NCI-H226 (cell line): ENCODE measurements around the gene GOLGA2.

Experiments
- DNase-seq: peaks from one replicate; pipeline ENCODE4 v3.0.0-alpha.2; 2015

GOLGA2 gene

DNA sequence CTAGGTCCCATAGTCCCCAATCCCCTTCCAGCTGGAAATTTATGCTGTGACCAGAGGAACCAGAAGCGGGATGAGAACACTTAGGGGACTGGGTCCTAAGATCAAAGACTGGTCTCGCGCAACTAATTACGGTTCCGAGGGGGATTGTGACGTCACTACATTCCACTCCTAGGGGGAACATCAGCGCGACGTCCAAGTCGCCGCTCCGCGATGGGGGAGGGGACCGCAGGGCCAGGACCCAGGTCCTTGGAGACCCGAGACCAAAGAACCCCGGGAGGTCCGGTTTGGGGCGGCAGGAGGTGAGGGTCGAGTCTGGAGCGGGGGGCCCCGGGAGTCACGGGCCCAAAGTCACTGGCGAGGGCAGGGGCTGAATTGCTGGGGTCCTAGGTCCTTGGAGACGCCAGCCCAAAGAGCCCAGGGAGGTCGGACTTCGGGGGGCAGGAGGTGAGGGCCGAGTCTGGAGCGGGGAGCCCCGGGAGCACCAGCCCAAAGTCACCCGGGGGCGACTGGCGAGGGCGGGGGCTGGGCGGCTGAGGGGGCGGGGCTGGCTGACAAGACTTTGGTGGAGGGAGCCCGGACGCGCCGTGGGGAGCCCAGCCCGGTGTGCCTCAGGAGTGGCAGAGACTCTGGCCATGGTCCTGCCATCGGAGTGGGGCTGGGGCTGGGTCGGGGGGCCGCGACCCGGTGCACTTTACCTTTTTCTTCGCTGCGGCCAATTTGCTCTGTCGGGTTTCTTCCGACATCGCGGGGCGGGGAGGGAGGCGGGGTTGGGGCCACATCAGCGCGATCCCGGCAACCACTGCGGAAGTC is at the start of gene GOLGA2:
Gene GOLGA2 (minus strand): TSS at position 810 of the 810 bp plus-strand sequence. CDS start 31 bp downstream, at position 779.
- peak; percentile 21 for DNase-seq

GRCh38 chr9:128324401-128324800 is 48.6 kb upstream of the GOLGA2 start:
- DNase-seq = no peak

DNA sequence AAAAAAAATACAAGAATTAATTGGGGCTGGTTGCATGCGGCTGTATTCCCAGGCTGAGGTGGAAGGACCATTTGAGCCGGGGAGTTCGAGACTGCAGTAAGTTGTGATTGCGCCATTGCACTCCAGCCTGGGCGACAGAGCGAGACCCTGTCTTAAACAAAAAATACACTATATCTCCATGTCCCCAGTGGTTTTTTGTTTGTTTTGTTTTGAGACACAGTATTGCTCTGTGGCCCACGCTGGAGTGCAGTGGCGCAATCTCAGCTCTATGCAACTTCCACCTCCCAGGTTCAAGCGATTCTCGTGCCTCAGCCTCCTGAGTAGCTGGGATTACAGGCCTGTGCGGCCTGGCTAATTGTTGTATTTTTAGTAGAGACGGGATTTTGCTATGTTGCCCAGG is 48.0 kb upstream of the GOLGA2 start:
- no peak for DNase-seq

DNA sequence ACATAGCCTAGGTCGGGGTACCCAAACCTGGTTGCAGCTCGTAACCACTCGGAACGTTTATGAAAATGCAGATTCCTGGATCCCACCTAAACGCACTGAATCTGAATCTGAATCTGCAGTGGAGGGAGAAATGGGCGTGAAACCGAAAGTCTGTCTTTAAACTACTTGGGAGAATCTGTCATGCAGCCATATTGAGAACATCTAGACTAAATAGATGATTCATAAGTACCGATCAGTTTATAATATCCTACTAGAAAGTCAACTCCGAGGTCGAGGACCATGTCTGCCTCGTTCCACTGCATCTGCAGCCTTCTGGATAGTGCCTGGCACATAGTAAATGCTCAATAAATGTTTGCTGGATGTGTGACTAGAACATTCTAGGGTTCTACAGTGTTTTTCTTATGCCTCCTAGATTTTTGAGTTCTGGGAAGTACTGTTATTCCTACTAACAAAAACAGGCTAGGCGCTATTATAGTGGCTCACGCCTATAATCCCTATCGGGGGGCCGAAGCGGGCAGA is 47.5 kb upstream of the GOLGA2 start:
- DNase-seq = no peak

DNA sequence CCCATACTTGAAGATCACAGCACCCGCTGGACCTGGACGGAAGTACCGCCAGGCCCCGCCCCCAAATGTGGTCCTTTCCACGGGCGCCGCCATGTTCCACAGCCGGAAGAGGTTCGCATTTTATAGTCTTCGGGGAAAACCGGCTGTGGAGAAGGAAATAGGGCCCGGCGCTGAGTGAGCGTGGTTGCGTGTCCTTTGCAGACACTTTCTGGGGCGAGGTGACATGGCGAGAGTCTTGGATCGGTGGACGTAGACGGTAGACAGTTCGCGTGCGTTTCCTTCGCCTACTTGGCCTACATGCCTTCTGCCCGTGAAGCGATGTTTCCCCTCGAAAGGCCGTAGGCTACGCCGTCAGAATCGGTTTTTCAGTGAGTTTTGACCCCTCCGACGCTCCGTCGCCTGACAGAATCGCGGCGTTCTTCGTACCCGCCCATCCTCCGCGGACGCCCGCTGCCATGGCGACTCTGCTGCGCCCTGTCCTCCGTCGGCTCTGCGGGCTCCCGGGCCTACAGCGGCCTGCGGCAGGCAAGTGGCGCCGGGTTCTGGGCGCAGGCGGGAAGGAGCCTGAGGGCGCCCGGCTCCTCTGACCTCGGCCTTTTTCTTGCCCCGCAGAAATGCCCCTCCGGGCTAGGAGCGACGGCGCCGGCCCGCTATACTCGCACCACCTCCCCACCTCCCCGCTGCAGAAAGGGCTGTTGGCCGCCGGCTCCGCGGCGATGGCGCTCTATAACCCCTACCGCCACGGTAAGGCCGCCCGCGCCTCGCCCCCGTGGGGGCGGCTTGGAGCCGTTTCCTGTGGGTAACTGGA is 46.8 kb upstream of the GOLGA2 start, which contains the start of the genes COQ4 and TRUB2:
Gene COQ4 (plus strand): TSS at position 436 of the 808 bp plus-strand sequence. CDS start 20 bp downstream, at position 456.
Gene TRUB2 (minus strand): TSS at position 44 of the 808 bp plus-strand sequence. CDS start 39 bp downstream, at position 5.
- DNase-seq = peak; percentile 91

DNA sequence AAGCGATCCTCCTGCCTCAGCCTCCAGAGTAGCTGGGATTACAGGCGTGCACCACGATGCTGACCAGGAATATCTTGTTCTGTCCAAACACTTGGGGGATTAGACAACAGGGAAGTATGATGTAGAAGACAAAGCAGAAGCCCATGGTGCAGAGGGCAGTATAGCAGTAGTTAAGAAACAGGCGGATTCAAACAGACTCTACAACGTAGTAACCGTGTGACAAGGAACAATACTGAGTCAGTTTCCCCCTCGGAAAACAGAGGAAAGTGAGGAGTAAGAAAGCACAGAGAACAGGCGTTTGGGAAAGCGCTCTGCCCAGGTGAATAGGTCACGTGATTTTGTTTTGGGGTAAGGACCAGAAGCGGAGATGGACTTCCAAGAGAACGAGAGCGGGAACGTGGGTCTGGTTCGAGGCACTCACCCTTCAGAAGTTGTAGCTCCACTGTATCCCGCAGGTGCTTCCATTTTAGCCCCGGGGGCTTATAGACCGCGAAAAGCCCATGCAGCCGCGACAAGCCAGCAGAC is 46.1 kb upstream of the GOLGA2 start:
- DNase-seq = no peak

DNA sequence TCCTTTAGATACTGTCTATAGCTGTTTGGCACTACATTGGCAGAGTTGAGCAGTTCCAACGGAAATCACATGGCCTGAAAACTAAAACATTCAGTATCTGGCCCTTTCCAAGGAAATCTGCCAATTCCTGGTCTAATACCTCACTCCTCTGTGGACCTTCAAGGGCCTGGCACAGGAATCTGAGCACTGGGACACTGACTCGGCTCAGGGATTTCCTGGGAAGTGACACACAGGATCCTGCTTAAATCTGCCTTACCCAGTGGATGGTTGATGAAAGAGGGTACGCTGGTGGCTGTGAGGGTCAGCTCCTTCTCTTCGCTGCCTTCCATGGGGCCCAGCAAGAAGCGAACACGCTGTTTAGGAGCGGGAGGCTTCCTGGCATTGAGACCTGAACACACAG is 45.5 kb upstream of the GOLGA2 start:
- no peak for DNase-seq

DNA sequence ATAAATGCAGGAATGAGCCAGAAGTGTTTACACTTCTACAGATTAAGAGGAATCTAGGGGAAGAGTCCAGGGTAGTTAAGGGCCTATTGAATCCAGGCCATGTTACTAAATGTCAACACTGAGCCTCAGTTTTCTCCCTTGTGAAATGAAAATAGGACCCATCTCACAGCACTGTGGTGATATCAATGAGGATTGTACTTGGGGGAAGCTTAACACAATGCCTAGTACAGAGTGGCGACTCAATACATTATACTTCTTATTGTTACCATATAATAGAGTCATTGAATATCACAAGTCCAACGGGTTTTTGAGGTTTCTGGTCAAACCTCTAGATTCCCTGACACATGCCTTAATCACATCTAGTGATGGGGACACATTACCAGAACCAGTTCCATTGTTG is 41.8 kb upstream of the GOLGA2 start:
- no peak for DNase-seq

DNA sequence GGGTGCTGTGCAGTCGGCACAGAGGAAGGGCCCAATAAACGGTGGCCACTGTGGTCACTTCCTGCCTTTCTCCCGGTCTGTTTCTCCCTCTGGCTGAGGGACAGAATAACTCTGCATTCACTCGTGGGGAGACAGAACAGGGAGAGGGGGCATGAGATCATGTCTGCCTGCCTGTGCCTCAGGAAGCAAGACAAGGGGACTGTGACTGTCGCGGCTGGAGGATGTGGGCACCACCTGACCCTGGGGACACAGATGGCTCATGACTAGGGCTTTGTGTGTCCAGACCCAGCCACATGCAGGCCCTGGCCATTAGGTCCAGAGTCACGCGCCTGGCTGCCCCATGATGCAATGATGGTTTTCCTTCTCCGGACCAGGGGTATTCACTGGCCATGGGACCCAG is 40.6 kb upstream of the GOLGA2 start:
- no peak for DNase-seq

DNA sequence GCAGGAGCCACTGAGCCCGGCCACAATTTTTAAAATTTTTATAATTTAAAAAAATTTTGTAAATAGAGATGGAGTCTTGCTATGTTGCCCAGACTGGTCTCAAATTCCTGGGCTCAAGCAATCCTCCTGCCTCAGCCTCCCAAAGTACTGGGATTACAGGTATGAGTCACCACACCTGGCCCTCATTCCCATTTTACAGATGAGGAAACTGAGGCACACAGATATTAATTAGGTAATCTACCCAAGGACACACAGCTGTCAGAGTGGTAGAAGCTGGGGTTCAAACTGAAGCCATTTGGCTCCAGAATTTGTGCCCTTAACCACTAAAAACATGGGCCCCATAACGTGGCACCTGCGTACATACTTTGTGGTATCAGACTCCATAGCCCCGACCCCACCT is 38.9 kb upstream of the GOLGA2 start:
- DNase-seq = no peak

DNA sequence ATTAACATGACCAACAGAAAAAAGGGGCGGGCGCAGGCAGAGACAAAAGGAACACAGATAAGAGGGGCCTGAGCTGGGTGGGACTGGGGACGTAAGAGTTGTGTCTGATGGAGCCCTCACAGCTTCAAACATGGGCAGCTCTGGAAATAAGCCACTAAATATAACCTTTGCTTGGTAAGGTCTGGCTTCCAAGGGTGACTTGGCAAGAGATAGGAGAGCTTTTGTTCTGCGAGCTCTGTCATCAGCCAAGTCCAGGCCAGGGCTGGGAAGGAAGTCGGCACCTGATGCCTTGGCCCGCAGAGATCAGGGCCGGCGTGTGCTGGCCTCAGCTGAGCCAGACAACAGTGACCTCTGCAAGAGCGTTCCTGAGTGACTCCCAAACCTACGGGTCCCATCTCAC is 34.7 kb upstream of the GOLGA2 start:
- DNase-seq = no peak

DNA sequence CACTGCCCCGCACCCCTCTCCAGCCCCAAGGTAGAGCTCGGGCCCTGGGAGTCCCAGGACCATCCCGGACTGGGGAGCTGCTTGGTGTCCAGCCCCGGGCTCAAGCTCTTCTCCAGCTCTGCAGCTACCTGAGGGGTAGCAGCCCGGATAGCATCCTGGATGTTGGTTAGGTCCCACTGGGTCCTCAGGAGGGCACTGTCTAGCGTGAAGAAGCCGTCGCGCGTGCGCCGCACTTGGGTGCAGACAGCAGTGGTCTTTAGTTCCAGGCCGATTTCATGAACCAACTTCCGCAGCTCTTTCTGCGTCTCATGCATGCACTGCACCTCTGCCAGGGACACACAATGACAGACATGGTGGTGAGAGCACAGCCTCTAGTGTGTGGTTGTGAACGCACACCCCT is 33.7 kb upstream of the GOLGA2 start:
- no peak for DNase-seq

- DNase-seq = no peak
These were observed 29.1 kb upstream of the GOLGA2 start for GRCh38 chr9:128304971-128305288.

DNA sequence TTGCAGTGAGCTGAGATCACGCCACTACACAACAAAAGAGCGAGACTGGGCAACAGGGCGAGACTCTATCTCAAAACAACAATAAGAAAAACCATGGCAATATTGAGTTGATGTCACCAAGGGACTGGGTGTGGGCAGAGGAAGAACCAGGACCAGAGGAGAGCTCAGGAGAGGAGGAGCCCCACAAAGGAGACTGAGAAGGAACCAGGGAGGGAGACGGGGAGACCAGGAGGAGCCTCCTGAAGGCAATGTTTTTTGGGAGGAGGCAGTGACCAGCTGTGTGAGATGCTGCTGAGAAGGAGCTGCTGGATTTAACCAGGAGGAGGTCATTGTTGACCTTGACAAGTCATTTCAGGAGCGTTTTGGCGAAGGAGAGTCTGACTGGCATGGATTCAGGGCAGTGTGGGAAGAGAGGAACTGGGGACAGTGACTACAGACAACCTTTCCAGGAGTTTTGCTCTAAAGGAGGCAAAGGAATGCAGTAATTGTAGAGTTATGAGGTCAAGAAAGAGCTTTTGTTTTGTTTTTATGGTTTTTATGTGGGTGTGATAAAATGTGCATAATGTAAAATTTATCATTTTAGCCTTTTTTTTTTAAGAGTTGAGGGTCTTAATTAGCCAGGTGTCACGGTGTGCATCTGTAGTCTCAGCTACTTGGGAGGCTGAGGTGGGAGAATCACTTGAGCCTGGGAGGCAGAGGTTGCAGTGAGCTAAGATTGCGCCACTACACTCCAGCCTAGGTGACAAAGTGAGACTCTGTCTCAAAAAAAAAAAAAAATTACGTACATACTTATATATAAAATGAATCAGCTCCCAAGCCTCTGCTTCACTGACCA is 28.5 kb upstream of the GOLGA2 start:
- DNase-seq = no peak

DNA sequence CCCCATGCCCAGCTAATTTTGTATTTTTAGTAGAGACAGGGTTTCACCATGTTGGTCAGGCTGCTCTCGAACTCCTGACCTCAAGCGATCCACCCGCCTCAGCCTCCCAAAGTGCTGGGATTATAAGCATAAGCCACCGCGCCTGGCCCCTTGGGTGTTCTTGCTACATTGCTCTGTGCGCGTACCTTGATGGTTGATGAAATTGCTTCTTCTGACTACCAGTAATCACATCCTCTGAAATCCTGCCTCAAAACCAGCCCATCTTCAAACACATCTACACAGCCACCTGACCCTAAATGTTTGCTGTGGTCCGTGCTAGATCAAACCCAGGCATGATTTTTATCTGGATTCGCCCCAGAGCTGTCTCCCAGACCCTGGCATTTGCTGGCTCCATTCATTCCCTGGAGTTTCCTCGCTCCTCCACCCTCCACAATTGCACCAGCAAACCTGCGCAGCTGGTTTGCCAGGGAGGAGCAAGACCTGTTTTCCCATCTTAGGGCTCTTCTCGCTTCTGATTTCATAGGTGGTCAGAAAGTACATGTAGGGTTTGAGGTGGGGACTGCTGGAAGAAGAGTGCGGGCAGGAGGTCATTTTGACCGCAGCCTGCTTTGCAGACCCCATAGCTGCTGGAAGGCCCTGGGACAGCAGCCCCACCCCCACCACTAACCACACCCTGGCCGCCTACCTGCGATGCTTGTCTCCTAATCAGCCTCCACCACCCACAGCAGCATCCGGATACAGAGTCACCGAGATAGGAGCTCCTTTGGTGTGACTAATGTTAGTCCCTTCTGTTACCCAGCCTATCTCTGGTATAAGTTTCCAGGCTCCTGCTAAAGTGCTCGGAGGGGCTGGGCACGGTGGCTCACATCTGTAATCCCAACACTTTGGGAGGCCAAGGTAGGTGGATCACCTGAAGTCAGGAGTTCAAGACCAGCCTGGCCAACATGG is 23.0 kb upstream of the GOLGA2 start:
- no peak for DNase-seq

- DNase-seq = no peak
These were observed 21.5 kb upstream of the GOLGA2 start for GRCh38 chr9:128297221-128297773.

DNA sequence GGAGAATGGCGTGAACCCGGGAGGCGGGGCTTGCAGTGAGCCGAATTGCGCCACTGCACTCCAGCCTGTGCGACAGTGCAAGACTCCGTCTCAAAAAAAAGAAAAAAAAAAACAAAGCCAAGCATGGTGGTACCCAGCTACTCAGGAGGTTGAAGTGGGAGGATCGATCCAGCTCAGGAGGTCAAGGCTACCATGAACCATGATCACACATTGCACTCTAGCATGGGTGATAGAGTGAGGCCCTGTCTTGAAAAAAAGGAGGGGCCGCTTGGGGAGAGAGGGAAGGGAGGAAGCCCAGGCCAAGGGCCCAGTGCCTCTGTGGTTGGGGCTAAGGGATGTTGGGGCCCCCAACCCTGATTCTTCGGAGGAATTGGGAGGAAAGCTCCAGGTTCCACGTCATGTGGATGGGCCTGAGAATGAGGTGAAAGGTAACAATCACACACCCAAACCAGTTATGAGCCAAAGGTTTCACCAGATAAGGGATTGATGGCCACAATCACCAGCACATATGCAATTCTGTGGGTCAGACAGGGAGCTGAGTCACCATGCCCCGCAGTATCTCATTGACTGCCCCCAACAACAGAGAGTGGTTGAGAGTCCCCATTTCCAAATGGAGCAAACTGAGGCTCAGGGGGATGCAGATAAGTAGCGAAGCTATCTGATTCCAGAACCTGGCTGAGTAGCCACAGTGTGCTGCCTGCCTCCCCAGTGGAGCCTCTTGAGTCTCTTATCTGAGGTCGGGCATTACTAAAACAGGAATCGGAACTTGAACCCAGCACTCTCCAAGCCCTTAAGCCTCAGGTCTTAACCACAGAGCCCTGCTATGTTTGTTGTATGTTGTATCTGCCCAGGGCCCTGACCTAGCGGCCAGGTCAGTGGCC is 20.8 kb upstream of the GOLGA2 start:
- DNase-seq = no peak

- DNase-seq = no peak
These were observed 18.3 kb upstream of the GOLGA2 start for GRCh38 chr9:128294142-128294541.

DNA sequence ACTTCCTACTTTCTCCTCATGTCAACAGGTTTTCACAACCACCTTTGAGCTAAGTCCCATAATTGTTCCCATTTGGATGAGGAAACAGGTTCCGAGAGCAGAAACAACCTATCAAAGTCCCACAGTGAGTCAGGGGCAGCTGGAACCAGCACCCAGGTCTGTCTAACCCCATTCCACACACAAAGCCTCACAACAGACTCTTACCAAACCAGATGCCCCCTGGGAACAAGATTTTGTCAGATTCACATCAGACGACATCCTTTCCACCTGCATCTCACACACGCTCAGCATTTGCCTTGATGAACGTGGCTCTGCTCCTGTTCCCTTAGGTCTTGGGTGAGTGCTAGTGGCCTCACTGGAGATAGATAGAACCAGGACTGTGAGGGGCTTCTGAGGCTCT is 17.3 kb upstream of the GOLGA2 start:
- DNase-seq = no peak

GRCh38 chr9:128292009-128292408 is 16.2 kb upstream of the GOLGA2 start:
- no peak for DNase-seq
